GM03348 (cell line): Measurements from ENCODE around the gene KIF5B.
A peak's percentile ranks its signal among the peaks of the same experiment; 100 is the strongest.
"Not testable (repeated sequence)": the region's sequence is repeated elsewhere in the genome, so short reads cannot be mapped to it uniquely, and the experiment has no call there.

Experiments
- DNase-seq: peaks from one replicate; pipeline ENCODE4 v3.0.0; 2012; ENCODE audit warnings: low spot score

Gene KIF5B

DNA sequence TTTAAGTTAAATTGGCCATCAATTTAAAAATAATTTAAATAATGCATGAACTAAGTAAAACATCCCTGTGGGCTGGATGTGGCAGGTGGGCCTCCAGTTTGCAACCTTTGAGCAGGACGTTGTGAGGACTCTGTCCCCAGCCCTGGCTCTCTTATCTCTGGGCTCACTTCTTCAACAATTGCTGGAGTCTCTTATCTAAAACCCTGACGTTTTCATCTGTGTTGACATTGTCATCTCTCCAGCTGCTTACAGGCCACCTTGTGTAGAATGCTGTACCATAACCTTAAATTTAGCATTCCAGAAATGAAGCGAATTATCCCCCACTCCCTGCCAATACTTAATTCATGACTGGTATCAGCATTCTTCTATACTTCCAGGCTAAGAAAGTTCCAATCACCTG lies 3.2 kb upstream of the KIF5B start:
- DNase-seq, result no peak

- DNase-seq, result no peak
Observed at GRCh38 chr10:32057036-32057372, 779 bp upstream of the KIF5B start.

GRCh38 chr10:32055478-32056135 lies 618 bp downstream of the KIF5B start:
- peak; percentile 72 for DNase-seq

DNA sequence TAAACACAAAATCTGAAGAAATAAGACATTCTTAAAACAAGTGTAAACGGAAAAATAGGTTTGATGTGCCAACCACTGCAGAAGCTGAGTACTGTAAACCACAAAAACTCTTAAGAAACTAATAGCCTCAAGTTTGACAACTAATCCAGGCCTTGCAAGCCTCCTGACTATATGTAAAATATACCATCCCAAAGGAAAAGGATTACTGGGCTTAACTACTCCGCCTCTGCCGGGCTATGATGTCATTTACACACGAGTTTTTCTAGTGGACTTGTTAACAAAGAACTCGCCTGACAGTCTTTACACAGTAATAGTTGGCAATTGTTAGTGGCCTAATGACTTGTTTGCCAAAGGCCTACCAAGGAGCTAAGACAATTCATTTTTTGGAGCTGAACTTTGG lies 2.1 kb downstream of the KIF5B start:
- peak; percentile 22 for DNase-seq

- DNase-seq, result not testable (repeated sequence)
Observed at GRCh38 chr10:32053392-32053791, 2.8 kb downstream of the KIF5B start.

DNA sequence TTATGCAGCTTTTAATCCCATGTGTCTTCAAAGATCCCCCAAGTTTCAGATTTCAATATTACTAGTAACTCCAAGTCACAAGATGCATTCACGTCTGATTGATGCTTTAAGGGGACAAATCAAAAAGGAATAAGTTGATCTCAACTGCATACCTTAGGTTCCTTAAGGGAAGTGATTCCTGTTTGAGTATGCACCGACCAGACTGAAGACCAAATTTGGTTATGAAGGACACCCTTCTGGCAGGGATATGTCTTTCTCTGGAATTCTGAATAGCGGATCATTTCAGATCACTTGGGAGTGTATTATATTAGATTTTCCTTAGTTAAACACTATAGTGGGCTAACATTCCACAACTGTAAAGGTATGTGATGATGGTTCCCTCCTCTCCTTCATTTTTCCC lies 4.3 kb downstream of the KIF5B start:
- peak; percentile 29 for DNase-seq

DNA sequence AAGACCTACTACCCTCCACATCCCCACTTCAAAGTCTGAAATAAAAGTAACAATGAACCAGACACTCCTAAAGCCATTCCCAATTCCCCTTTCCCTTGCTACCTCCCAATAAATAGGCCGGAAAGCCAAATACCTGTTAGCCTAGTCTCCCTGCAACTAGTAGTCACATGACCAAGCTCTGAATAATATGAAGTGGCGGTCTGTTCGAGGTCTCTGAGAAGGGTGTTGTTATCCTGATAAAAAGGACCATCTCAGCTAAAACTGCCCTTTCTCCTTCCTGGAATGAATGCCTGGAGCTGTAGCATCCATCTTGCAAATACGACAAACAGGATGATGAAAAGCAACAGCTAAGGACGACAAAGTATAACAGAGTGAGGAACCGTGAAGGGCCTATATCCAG lies 6.0 kb downstream of the KIF5B start:
- DNase-seq, result no peak

- DNase-seq, result peak; percentile 22
Observed at GRCh38 chr10:32049113-32049512, 7.1 kb downstream of the KIF5B start.

DNA sequence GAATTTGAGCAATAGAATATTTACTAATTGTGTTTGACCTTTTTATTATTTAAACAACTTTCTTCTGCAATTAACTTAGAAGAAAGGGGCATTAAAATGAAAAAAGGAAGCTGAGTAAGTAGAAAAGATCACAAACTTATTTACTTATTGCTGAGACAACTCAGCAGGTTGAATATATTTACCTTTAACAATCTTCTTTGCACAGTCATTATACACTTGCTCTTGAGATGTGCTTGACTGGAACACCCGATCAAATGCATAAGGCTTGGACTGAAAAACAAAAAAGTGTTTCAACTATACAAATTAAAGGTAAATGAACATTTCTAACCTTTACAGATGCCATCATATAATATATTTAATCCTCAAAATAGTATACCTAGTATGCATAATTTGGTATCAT lies 7.9 kb downstream of the KIF5B start:
- DNase-seq, result no peak

DNA sequence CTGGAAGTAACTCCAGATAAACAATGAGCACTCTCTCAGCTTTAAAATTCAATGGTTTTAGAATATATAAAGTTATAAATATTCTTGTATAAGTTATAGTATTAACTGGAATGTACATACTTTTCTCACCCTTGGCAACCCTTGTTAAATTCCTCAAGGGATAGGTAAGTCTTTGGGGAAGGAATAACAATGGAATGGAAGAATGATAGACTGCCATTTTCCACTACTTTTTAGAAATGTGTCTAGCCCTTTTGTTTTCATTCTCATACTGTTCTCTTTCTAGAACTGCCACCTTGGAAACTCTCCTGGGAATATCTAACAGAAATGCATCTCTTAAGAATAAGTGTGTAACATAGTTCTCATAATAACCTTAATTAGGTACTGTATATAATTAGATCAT lies 8.3 kb downstream of the KIF5B start:
- no peak for DNase-seq

DNA sequence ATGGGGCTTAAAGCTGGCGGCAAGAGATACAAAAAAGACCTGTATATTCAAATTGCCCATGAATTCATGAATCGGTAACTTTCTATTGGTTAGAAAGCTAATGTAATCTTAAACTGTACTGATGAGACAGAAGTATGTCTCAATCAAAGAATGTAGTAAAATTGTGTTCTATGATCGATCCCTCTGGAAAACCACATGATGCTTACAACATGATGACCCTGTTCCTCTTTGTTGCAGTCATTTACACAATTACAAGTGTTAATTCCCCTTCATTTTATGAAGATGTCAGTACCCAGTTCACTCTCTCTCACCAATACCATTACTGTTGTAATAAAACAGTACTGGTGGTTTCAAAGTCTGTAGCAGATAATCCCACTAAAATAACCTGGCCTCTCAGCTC lies 10.1 kb downstream of the KIF5B start:
- DNase-seq, result no peak

DNA sequence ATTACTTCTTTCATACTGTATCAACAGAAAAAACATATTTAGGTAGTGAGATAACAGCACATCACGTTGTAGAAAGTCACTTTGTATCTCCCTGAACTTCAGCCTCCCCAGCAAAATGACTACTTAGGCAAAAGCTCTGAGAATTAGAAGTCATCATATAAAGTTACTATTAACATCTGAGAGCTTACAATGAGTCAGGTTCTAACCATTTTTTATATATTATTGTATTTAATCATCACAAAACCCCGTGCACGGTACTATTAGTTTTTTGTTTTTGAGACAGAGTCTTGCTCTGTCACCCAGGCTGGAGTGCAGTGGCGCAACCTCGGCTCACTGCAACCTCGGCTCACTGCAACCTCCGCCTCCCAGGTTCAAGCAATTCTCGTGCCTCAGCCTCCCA lies 13.5 kb downstream of the KIF5B start:
- peak; percentile 50 for DNase-seq

DNA sequence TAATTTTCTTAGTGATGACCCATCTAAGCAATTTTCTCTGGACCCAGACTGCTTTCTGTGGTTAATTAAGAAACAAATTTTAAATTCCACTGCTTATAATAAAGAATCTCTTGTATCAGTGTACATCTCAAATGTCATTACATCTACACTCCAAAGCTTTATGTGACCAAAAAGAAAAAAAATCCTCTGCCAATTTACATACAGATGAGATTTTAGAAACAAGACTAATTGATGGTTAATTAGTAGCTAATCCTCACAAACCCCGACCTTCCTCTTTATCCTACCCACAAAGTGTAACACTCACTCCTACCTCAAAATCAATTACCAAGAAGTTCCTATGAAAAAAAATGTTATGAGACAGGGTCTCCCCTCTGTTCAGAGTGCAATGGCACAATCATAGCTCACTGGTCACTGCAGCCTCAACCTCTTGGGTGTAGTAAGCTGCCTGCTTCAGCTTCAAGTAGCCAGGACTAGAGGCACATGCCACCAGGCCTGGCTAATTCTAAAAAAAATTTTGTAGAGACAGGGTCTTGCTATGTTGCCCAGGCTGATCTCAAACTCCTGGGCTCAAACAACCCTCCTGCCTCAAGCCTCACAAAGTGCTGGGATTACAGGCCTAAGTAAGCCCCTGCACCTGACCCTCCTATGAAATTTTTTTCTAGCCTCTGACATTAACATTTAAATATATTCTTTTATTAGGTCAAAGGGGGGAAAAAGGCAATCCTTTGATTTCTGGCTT lies 14.8 kb downstream of the KIF5B start:
- DNase-seq, result no peak

GRCh38 chr10:32039734-32040133 lies 16.5 kb downstream of the KIF5B start:
- DNase-seq, result no peak

DNA sequence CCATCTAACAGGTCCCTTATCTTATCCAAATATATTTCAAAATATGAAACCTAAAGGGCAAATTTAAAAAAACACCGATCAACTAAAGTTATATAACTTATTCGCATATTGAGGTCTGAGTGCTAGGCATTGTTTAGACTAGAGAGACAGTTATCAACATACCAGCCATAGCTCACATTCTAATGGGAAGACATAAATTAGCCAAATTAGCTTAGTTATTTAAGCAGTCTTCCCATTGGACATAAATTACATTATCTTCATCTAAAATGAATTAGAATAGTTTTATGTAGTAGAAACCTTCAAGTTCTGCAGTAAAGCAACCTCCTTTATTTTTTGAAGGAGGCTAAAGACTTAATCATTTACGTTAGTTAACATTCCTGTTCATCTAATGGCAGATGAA lies 17.4 kb downstream of the KIF5B start:
- peak; percentile 27 for DNase-seq

- no peak for DNase-seq
Observed at GRCh38 chr10:32036922-32037321, 19.3 kb downstream of the KIF5B start.

- no peak for DNase-seq
Observed at GRCh38 chr10:32035038-32035437, 21.2 kb downstream of the KIF5B start.

- DNase-seq, result no peak
Observed at GRCh38 chr10:32033171-32033570, 23.1 kb downstream of the KIF5B start.

DNA sequence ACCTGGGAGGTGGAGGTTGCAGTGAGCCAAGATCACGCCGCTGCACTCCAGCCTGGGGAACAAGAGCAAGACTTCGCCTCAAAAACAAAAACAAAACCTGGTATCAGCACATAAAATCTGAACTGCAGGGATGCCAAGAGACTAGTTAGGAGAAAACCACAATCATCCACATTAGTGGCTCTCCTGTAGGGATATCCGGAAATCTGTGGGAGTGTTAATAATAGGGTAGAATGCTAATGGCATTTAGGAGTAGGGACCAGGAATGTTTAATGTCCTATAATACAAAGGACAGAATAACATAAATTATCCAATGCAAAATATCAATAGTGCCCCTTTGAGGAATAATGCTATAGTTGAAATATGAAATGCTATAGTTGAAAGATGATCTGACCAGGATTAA lies 24.3 kb downstream of the KIF5B start:
- no peak for DNase-seq

DNA sequence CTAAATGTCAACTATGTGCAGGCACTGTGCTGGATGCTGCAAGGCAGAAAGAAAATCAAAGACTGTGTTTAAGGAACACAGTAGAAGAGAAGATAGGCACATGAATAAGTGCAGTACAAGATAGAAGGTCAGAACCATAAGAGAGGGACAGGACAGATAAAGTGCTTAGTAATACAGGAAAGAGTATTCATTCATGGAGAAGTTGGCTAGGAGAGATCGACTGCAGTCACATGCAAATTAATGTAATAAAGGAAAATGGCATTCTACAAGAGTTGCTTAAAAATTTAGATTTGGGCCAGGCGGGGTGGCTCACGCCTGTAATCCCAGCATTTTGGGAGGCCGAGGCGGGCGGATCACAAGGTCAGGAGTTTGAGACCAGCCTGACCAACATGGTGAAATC lies 24.8 kb downstream of the KIF5B start:
- no peak for DNase-seq

GRCh38 chr10:32028710-32029109 lies 27.5 kb downstream of the KIF5B start:
- DNase-seq, result no peak

DNA sequence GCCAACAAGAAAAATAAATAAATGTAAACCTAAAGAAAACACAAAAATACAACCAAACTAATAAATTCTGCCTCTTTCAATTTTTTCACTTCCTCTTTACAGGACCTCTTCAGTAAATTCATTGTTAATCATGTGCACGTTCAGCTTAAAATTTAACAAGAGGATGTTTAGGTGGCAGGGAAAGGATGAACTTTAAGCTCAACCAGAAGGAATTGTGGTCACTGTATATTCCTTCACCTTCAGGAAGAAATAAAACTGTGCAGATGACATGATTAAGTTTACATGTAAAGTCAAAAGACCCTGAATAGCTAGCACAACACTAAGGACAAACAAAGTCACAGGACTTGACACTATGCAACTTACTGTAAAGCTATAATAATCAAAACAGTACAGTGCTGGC lies 33.0 kb downstream of the KIF5B start:
- DNase-seq, result no peak

DNA sequence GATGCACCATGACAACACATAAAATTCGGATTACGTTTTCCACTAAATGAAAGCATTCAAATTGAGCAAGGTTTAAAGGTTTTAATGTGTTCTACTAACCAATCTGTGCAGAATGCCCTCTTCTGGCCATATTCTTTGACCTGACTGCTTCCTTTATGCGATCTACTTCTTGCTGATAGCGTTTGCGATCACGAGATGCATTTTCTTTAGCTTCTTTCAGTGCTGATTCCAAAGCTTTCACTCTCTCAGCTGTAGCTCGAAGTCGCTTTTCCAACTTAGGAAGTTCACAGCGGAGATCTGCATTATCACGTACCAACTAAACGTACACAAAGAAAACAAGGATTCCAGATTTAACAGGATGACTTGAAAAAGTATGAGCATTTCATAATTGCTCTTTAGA lies 39.2 kb downstream of the KIF5B start:
- no peak for DNase-seq

- no peak for DNase-seq
Observed at GRCh38 chr10:32015386-32015785, 40.8 kb downstream of the KIF5B start.
